Fibroblast of the aortic adventitia (primary cell): Measurements from ENCODE around the gene HES3. TPM values are rescaled to one million over a fixed set of nuclear protein-coding genes. Genes with fewer than 3 reads are reported as not detected.

ENCODE experiments used
- DNase-seq: peaks from one replicate; pipeline ENCODE4 v3.0.0-alpha.2; 2010; ENCODE audit warnings: low read depth
- H3K4me3 ChIP-seq: 2 replicates; pipeline ENCODE4 v1.5.1; 2011; ENCODE audit warnings: low read depth, mild to moderate bottlenecking, control low read depth, low read length, moderate library complexity
- total RNA-seq: library from RNA; depleted of rRNA; stranded (reverse); fragments of >200 nt; gene quantifications from 2 replicates; pipeline ENCODE4 v1.2.3, GENCODE V29; 2012; ENCODE audit warnings: low replicate concordance
- TF ChIP-seq, protein P1 (sequence below): IDR thresholded peaks from 2 replicates; pipeline ENCODE4 v1.5.1; 2011; ENCODE audit warnings: mild to moderate bottlenecking, low read length, control low read depth, inconsistent platforms; ENCODE audit not compliant: insufficient read depth

The HES3 gene, protein sequence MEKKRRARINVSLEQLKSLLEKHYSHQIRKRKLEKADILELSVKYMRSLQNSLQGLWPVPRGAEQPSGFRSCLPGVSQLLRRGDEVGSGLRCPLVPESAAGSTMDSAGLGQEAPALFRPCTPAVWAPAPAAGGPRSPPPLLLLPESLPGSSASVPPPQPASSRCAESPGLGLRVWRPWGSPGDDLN
- total RNA-seq = not detected in 2 replicates

DNA sequence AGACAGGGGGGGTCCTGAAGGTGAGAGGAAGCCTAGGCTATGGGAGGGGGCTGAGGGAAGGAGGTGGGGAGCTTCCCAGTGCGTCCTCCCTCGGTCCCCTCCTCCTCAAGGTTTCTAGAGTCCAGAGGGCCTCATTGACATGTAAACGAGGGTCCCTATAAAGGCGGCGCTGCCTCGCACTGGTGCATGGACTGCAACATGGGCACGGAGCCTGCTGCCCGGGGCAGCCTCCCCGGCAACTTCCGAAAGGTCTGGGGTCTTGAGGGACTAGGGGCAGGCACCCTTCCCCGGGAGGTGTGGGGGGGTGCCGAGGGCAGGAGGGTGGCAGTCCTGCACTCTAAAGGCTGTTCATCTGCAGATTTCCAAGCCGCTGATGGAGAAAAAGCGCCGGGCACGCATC, at the start of gene HES3:
Gene HES3, plus strand, starts transcription at position 187 of the 400 bp plus-strand sequence. Its CDS starts 187 bp downstream, at position 374.
- H3K4me3 ChIP-seq = no peak within 1 kb of the TSS
- TF ChIP-seq, protein P1, sequence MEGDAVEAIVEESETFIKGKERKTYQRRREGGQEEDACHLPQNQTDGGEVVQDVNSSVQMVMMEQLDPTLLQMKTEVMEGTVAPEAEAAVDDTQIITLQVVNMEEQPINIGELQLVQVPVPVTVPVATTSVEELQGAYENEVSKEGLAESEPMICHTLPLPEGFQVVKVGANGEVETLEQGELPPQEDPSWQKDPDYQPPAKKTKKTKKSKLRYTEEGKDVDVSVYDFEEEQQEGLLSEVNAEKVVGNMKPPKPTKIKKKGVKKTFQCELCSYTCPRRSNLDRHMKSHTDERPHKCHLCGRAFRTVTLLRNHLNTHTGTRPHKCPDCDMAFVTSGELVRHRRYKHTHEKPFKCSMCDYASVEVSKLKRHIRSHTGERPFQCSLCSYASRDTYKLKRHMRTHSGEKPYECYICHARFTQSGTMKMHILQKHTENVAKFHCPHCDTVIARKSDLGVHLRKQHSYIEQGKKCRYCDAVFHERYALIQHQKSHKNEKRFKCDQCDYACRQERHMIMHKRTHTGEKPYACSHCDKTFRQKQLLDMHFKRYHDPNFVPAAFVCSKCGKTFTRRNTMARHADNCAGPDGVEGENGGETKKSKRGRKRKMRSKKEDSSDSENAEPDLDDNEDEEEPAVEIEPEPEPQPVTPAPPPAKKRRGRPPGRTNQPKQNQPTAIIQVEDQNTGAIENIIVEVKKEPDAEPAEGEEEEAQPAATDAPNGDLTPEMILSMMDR = no peak
- DNase-seq = no peak

DNA sequence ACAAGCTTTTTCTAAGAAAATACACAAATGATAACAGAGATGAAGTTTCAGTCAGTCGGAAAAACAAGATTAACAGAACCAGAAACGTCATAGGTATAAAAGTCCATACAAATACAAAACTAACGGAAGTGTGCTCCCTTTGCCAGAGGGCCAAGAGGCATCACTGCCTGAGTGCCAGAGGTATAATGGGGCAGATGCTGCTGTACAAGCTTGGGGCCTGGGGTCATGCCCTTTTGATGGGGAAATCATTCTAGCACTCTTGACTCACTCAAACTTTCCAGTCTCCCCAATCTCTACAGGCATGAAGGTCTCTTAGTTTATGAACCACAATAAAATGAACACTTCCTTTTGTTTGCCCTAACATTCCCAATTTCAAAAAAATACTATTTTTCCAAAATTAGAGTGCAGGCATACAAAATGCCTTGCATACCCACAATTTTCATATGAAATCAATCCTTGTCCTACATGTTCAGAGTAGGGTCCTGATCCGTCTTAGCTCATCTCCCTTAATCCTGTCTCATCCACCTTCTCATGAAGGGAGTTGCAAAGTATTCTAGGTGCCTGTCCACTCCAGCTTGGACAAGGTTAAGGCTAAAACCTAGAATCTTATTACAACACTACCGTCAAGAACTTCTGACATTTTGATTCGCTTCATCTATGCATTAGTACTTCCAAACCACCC, 46.1 kb upstream of the HES3 start:
- TF ChIP-seq, protein P1 = no peak
- DNase-seq = no peak
- peak overlapping the region; percentile 95 for H3K4me3 ChIP-seq

DNA sequence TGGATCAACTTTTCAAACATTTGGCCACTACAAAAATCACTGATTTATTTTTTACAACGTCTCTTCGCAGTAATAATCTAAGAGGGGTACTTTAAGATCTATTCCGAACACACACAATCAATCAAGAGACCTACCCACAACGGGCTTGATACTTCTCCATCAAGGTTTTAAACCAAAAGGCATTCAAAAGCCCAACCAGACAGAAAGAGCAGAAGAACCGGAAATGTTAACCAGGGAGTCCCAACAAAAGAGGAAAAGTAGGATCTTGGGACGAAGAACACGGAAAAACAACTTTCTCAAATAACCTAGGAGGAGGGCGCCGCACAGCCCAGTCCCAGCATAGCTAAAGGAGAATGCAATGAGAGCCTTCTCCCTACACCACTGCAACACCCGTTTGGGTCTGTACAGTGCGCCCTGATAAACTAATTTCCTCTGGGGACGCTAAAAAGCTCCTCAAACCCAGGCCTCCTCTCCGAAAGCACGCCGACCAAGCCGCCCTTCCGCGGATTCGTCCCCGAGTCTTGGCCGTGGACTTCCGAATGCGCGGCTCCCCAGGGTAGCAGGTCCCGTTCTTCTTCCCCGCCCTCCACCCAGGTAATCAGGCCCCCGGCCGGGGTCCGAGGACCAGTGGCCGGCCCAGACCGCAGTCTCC, 45.2 kb upstream of the HES3 start:
- peak overlapping the region; percentile 95 for H3K4me3 ChIP-seq
- TF ChIP-seq, protein P1 = no peak
- no peak for DNase-seq

DNA sequence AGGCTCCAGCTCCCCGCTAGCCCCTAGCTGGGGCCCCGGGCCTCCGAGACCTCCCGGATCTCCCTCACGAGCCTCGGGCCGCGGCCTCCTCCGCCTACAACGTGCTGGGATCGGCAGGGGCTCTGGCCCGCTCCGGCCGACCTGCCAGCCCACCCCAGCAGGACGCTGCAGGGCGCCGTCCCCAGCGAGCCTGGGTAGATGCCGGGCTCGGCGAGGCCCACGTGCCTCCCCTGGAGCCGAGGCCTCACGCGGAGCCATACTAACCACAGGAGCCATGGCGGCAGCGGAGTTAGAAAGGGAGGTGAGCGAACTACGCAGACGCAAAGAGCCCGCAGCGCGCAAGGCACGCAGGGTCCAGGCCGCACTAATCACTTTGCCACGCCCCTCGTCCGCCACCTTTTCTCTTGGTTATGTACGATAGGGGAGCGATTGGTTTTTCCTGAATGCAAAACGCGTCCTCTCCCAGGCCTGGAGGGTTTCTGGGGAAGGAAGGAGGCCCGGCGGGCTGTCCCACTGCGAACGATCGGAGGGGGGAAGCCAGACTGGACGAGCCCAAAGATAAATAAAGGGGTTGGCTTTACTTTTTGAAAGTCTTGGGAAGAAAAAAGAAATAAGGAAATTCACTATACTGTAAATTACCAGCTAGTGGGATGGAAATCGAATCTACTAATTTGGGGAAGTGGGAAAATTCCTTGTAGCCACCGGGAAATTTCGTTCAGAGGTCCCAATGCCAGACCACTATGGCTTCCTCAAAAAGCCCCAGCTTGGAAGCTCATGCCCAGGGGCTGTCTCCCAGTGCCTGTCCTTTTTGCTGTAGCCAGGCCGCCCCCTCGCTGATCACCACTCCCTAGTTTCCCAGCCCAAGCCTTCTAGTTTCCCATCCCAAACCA, 44.4 kb upstream of the HES3 start, which contains the start of gene RPL22:
Gene RPL22, minus strand, starts transcription at position 298 of the 890 bp plus-strand sequence. Its CDS starts 22 bp downstream, at position 276.
- peak within 1 kb of the TSS; percentile 95 for H3K4me3 ChIP-seq
- TF ChIP-seq, protein P1 = no peak
- DNase-seq = peak; percentile 99

DNA sequence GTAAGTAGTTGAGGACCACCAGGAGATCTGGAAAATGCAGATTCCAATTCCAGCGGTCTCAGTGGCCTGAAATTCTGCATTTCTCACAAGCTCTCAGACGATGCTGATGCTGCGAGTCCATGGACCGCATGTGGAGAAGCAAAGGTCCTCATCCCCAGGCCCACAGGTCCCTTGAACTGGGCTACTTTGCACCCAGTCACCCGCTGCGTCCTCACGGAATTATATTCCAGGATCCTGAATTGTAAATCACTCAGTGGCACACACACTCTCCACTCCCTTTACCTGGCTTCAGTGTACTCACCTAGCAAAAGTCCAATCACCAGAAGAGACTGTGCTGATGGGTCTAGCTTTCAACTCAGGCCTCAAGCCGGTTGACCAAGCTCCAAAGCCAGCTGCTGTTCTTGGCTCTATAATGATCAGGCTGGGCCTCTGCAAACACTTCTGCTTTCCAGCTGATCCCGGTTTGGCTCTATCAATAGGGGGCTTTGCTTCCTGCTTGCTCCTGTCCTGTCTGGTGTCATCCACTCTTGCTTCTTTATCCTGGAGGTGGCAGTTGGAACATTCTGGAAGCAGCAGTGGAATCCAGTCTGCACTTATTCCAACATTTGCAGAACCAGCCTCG, 43.7 kb upstream of the HES3 start:
- DNase-seq = no peak
- TF ChIP-seq, protein P1 = no peak
- peak overlapping the region; percentile 62 for H3K4me3 ChIP-seq

DNA sequence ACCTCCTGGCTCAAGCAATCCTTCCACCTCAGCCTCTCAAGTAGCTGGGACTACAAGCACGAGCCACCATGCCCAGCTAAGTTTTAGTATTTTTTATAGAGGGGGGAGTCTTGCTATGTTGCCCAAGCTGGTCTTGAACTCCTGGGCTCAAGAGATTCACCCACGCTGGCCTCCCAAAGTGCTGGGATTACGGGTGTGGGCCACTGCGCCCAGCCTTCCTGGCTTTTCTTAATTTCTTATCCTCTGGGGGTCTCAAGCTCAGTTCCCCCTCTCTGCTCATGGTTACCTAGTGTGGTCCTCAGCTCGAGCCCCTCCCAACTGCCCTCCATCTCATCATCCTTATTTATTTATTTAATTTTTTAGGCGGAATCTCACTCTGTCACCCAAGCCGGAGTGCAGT, 41.7 kb upstream of the HES3 start:
- no peak for DNase-seq
- TF ChIP-seq, protein P1 = no peak
- no peak overlapping the region for H3K4me3 ChIP-seq
